K562 (cell line): ENCODE results near the gene CAMSAP3. TPM values are rescaled to one million over a fixed set of nuclear protein-coding genes. Genes with fewer than 3 reads are reported as not detected.

Experiments used
- CREB3 ChIP-seq: fragments of 450-650 bp; conservative IDR thresholded peaks from 2 replicates; pipeline ENCODE4 v1.6.1; 2016; ENCODE audit warnings: missing genetic modification characterization, low read depth, mild to moderate bottlenecking, missing compliant biosample characterization, moderate library complexity
- CREM ChIP-seq: IDR thresholded peaks from 2 replicates; pipeline ENCODE4 v1.6.1; 2014; ENCODE audit warnings: antibody characterized with exemption, low read depth
- CSDE1 ChIP-seq, 2 experiments: fragments of 450-650 bp; IDR thresholded peaks; 2 replicates each; pipeline ENCODE4 v1.6.1; 2016; ENCODE audit warnings: mild to moderate bottlenecking in 1 of 2
- FOS ChIP-seq: IDR thresholded peaks from 3 replicates; pipeline ENCODE4 v1.6.1; 2011; ENCODE audit not compliant: insufficient read length; ENCODE audit errors: extremely low read depth
- FOXM1 ChIP-seq, 2 experiments: fragments of 450-650 bp in 1 of 2; sonication (generic) in 1 of 2; formaldehyde crosslinking in 1 of 2; IDR thresholded peaks; 2 replicates each; pipeline versions ENCODE4 v1.6.1 to v1.9.0; 2017 to 2022; ENCODE audit warnings: low read depth in 2 of 2, mild to moderate bottlenecking in 2 of 2, missing genetic modification reagents in 1 of 2, moderate library complexity in 1 of 2
- GABPB2 ChIP-seq: fragments of 250-450 bp; sonication (Bioruptor Pico); conservative IDR thresholded peaks from 2 replicates; pipeline ENCODE4 v1.5.1; 2021; ENCODE audit warnings: mild to moderate bottlenecking
- ILF3 ChIP-seq: fragments of 450-650 bp; IDR thresholded peaks from 2 replicates; pipeline ENCODE4 v1.6.1; 2018; ENCODE audit warnings: antibody characterized with exemption, mild to moderate bottlenecking, moderate library complexity, borderline replicate concordance
- IRF9 ChIP-seq: fragments of 450-650 bp; IDR thresholded peaks from 2 replicates; pipeline ENCODE4 v1.6.1; 2016; ENCODE audit warnings: missing biosample characterization, missing genetic modification characterization
- KAT7 ChIP-seq: sonication (generic); formaldehyde crosslinking; IDR thresholded peaks from 2 replicates; pipeline ENCODE4 v1.8.0; 2022; ENCODE audit warnings: missing genetic modification reagents, mild to moderate bottlenecking, borderline replicate concordance
- KLF16 ChIP-seq: IDR thresholded peaks from 2 replicates; pipeline ENCODE4 v1.6.1; 2016; ENCODE audit warnings: antibody characterized with exemption
- MXD1 ChIP-seq: fragments of 250-450 bp; sonication (Bioruptor Pico); IDR thresholded peaks from 2 replicates; pipeline ENCODE4 v1.8.0; 2021; ENCODE audit warnings: borderline replicate concordance, mild to moderate bottlenecking, moderate library complexity; ENCODE audit not compliant: poor library complexity, severe bottlenecking
- NFE2L1 ChIP-seq: fragments of 450-650 bp; IDR thresholded peaks from 2 replicates; pipeline ENCODE4 v1.6.1; 2016; ENCODE audit warnings: missing genetic modification characterization, low read depth, mild to moderate bottlenecking, missing compliant biosample characterization, moderate library complexity, borderline replicate concordance
- SAFB ChIP-seq: fragments of 200-400 bp; formaldehyde crosslinking; IDR thresholded peaks from 2 replicates; pipeline ENCODE4 v1.6.1; 2017; ENCODE audit warnings: low read depth, low read length, borderline replicate concordance
- TEAD4 ChIP-seq, 2 experiments: sonication (generic) in 1 of 2; formaldehyde crosslinking in 1 of 2; IDR thresholded peaks; 2 replicates each; pipeline versions ENCODE4 v1.6.1 to v1.8.0; 2012 to 2022; ENCODE audit warnings: borderline replicate concordance in 1 of 2, inconsistent platforms in 1 of 2, low read length in 1 of 2, mild to moderate bottlenecking in 1 of 2, missing genetic modification reagents in 1 of 2
- ZNF175 ChIP-seq: fragments of 200-800 bp; sonication (Bioruptor generic); IDR thresholded peaks from 2 replicates; pipeline ENCODE4 v1.6.1; 2016; ENCODE audit warnings: low read depth, mild to moderate bottlenecking, missing genetic modification characterization, missing compliant biosample characterization
- ZNF395 ChIP-seq: fragments of 200-800 bp; sonication (Bioruptor generic); IDR thresholded peaks from 2 replicates; pipeline ENCODE4 v1.6.1; 2017; ENCODE audit warnings: missing genetic modification characterization, missing compliant biosample characterization
- ZNF398 ChIP-seq: fragments of 250-450 bp; sonication (Bioruptor Pico); IDR thresholded peaks from 2 replicates; pipeline ENCODE4 v1.8.0; 2021; ENCODE audit warnings: moderate library complexity, mild to moderate bottlenecking, inconsistent platforms
- ZNF511 ChIP-seq: sonication (generic); formaldehyde crosslinking; IDR thresholded peaks from 2 replicates; pipeline ENCODE4 v1.8.0; 2022; ENCODE audit warnings: mild to moderate bottlenecking, missing genetic modification reagents
- ZNF583 ChIP-seq: fragments of 250-450 bp; sonication (Bioruptor Pico); IDR thresholded peaks from 2 replicates; pipeline ENCODE4 v1.4.0; 2020
- polyA plus RNA-seq, 8 experiments: library from polyadenylated mRNA; depleted of rRNA in 4 of 8; stranded (reverse) in 5 of 8; unstranded in 3 of 8; fragments of >200 nt; fragmentation: Nextera tagmentation in 2 of 8; fragmentation: Illumina TruSeq in 1 of 8; extraction: Ambion mirVana in 2 of 8; extraction: Trizol in 1 of 8; gene quantifications; 2 replicates each; pipeline versions ENCODE4 v1.2.1 to v1.2.3, GENCODE V29; 2011 to 2014; ENCODE audit warnings: inconsistent platforms in 1 of 8, missing spikeins in 1 of 8
- total RNA-seq, 7 experiments: library from RNA; depleted of rRNA in 6 of 7; stranded (reverse); fragments of >200 nt in 6 of 7; fragmentation: Illumina TruSeq in 2 of 7; extraction: Trizol in 2 of 7; gene quantifications; 2 replicates each; pipeline versions ENCODE4 v1.2.1 to v1.2.3, GENCODE V29; 2011 to 2021; ENCODE audit warnings: low replicate concordance in 1 of 7

The CAMSAP3 gene
- total and polyA plus RNA-seq, 9 of the 15 experiments (the other 6 are each of a cell fraction or from before 2014, with no cell fraction given) = 0.01 to 0.89 (median 0.22) TPM; not detected in 1

GRCh38 chr19:7652061-7652641, 56.5 kb downstream of the CAMSAP3 start (continued):
- peak; percentile 38; the same call in 1 of the 2 replicates for TF ChIP-seq TEAD4 (IDR thresholded peaks at IDR 0.05; ENCODE audit: low read length)
- no peak for TF ChIP-seq TEAD4 (CRISPR knock-in tag; IDR thresholded peaks at IDR 0.05; ENCODE audit: borderline replicate concordance)
- TF ChIP-seq FOS = no peak
- TF ChIP-seq IRF9 (tag) = peak; percentile 35; the same call in 1 of the 2 replicates
- TF ChIP-seq ZNF583 (CRISPR knock-in tag) = no peak
- TF ChIP-seq SAFB = no peak
- no peak for TF ChIP-seq CREB3 (tag)
- TF ChIP-seq CSDE1 (IDR thresholded peaks at IDR 0.05) = no peak
- no peak for TF ChIP-seq FOXM1 (IDR thresholded peaks at IDR 0.05; ENCODE audit: low read depth)
- TF ChIP-seq FOXM1 (CRISPR knock-in tag; IDR thresholded peaks at IDR 0.05; ENCODE audit: low read depth) = no peak
- no peak for TF ChIP-seq ZNF175
- TF ChIP-seq GABPB2 (CRISPR knock-in tag) = no peak
- TF ChIP-seq KLF16 = peak; percentile 63; the same call in 1 of the 2 replicates
- TF ChIP-seq ILF3 = no peak
- TF ChIP-seq KAT7 (CRISPR knock-in tag) = no peak
- TF ChIP-seq ZNF395 = no peak
- peak; percentile 50; the same call in 1 of the 2 replicates for TF ChIP-seq ZNF511 (CRISPR knock-in tag)
- peak; percentile 83 for TF ChIP-seq CREM
- no peak for TF ChIP-seq NFE2L1 (tag)
- no peak for TF ChIP-seq ZNF398 (CRISPR knock-in tag)
- no peak for TF ChIP-seq MXD1 (CRISPR knock-in tag)
